B cell (primary cell): ENCODE results near the gene ZSWIM4. TPM values are rescaled to one million over a fixed set of nuclear protein-coding genes. Genes with fewer than 3 reads are reported as not detected.

ENCODE experiments used
- ATAC-seq: fragments of 200-7000 bp; cut with Tn5 transposase; one replicate; pipeline ENCODE4 v1.10.0; 2021; ENCODE audit warnings: low read depth, mild to moderate bottlenecking, moderate number of reproducible peaks, moderate library complexity
- CTCF ChIA-PET: fragments of 350-600 bp; sonication (Branson Sonifier 250); formaldehyde crosslinking; loops from one replicate; lab custom pipeline; 2021; ENCODE audit warnings: antibody characterized with exemption, inconsistent platforms; lab: Charles Lee
- POLR2A ChIA-PET: fragments of 350-600 bp; sonication (Branson Sonifier 250); formaldehyde crosslinking; loops from one replicate; lab custom pipeline; 2021; ENCODE audit warnings: antibody characterized with exemption; lab: Charles Lee
- DNase-seq: peaks from one replicate; pipeline ENCODE4 v3.0.0; 2013
- H2AFZ ChIP-seq: 2 replicates; pipeline ENCODE4 v1.6.1; 2012; ENCODE audit warnings: mild to moderate bottlenecking, low read depth, low read length; ENCODE audit not compliant: insufficient read depth, poor library complexity, severe bottlenecking
- H3K27ac ChIP-seq, 2 donors: 1 replicate in 1 of 2; 2 replicates in 1 of 2; pipeline ENCODE4 v1.5.1; 2012 to 2013; ENCODE audit warnings: low read length in 2 of 2, mild to moderate bottlenecking in 2 of 2, moderate library complexity in 1 of 2
- H3K27me3 ChIP-seq, 4 experiments: fragments of 200-600 bp in 1 of 4; sonication (generic) in 1 of 4; replicated peaks in 1 of 4; 1 replicate in 2 of 4; 2 replicates in 2 of 4; pipeline versions ENCODE4 v1.6.1 to v1.7.0; 2013 to 2016; ENCODE audit warnings: low read length in 3 of 4, mild to moderate bottlenecking in 2 of 4, mixed read lengths in 1 of 4, moderate library complexity in 1 of 4; ENCODE audit not compliant: insufficient read depth in 4 of 4, control insufficient read depth in 3 of 4; ENCODE audit errors: control extremely low read depth in 1 of 4
- H3K36me3 ChIP-seq, 2 experiments: replicated peaks in 1 of 2; 1 replicate in 1 of 2; 2 replicates in 1 of 2; pipeline versions ENCODE4 v1.6.1 to v1.7.1; 2013; ENCODE audit warnings: low read length in 1 of 2; ENCODE audit not compliant: insufficient read depth in 2 of 2, control insufficient read depth in 1 of 2; ENCODE audit errors: control extremely low read depth in 1 of 2, extremely low read depth in 1 of 2
- H3K4me1 ChIP-seq, 2 donors: fragments of 200-600 bp in 1 of 2; sonication (generic) in 1 of 2; 1 replicate in 1 of 2; 2 replicates in 1 of 2; pipeline versions ENCODE4 v1.5.1 to v1.6.1; 2013 to 2017; ENCODE audit warnings: low read length in 2 of 2; ENCODE audit not compliant: control insufficient read depth in 2 of 2, insufficient read depth in 2 of 2
- H3K4me2 ChIP-seq: replicated peaks from 2 replicates; pipeline ENCODE3; 2012; ENCODE audit warnings: mild to moderate bottlenecking, low read depth, low read length; ENCODE audit not compliant: poor library complexity, severe bottlenecking
- H3K4me3 ChIP-seq, 5 experiments: fragments of 200-600 bp in 1 of 5; sonication (generic) in 1 of 5; 1 replicate in 3 of 5; 2 replicates in 2 of 5; pipeline versions ENCODE4 v1.5.1 to v1.7.0; 2011 to 2016; ENCODE audit warnings: low read length in 4 of 5, mild to moderate bottlenecking in 4 of 5, low read depth in 2 of 5, control low read depth in 1 of 5, moderate library complexity in 1 of 5; ENCODE audit not compliant: insufficient read depth in 1 of 5; ENCODE audit errors: control extremely low read depth in 1 of 5, extremely low read depth in 1 of 5
- H3K79me2 ChIP-seq: fragments of 200-600 bp; sonication (generic); one replicate; pipeline ENCODE4 v1.6.0; 2016; ENCODE audit warnings: low read length; ENCODE audit not compliant: control insufficient read depth, insufficient read depth
- H3K9ac ChIP-seq: fragments of 200-600 bp; sonication (generic); 2 replicates; pipeline ENCODE4 v1.6.1; 2017; ENCODE audit warnings: mild to moderate bottlenecking, low read length, moderate library complexity
- H3K9me3 ChIP-seq, 3 donors: one replicate each; pipeline versions ENCODE4 v1.6.1 to v1.7.1; 2013; ENCODE audit warnings: low read length in 2 of 3; ENCODE audit not compliant: control insufficient read depth in 2 of 3, insufficient read depth in 1 of 3; ENCODE audit errors: control extremely low read depth in 1 of 3
- H4K20me1 ChIP-seq: 2 replicates; pipeline ENCODE4 v1.6.0; 2012; ENCODE audit warnings: mild to moderate bottlenecking, low read length; ENCODE audit not compliant: insufficient read depth, control insufficient read depth, poor library complexity, severe bottlenecking
- H3K27ac Mint-ChIP-seq: one replicate; pipeline ENCODE4 v1.8.0; 2021; ENCODE audit warnings: mixed read lengths
- H3K27me3 Mint-ChIP-seq: one replicate; pipeline ENCODE4 v1.8.0; 2021; ENCODE audit warnings: mixed read lengths
- H3K4me1 Mint-ChIP-seq: one replicate; pipeline ENCODE4 v1.8.0; 2021; ENCODE audit warnings: mixed read lengths
- H3K4me3 Mint-ChIP-seq: one replicate; pipeline ENCODE4 v1.8.0; 2021; ENCODE audit warnings: mixed read lengths
- H3K9me3 Mint-ChIP-seq: one replicate; pipeline ENCODE4 v1.8.0; 2022; ENCODE audit warnings: mixed read lengths; ENCODE audit not compliant: insufficient read depth
- CTCF ChIP-seq: fragments of 200-600 bp; IDR thresholded peaks from one replicate; pipeline ENCODE4 v1.8.0; 2022; ENCODE audit warnings: antibody characterized with exemption, mild to moderate bottlenecking
- EZH2 ChIP-seq: IDR thresholded peaks from 2 replicates; pipeline ENCODE4 v1.6.1; 2012; ENCODE audit warnings: borderline replicate concordance, low read depth, mild to moderate bottlenecking, moderate library complexity, low read length; ENCODE audit not compliant: insufficient read depth, poor library complexity, severe bottlenecking
- WGBS: methylation state at CpG from one replicate; pipeline ENCODE4 v1.1.5; 2013; ENCODE audit warnings: missing lambda C conversion rate; ENCODE audit not compliant: insufficient coverage; 5-methylcytosine and 5-hydroxymethylcytosine counted together
- intact Hi-C: fragments of 100-400 bp; cut with micrococcal nuclease; formaldehyde crosslinking; loops from one replicate; pipeline ENCODE4 v1.10.0; 2022
- polyA plus RNA-seq: library from polyadenylated mRNA; depleted of rRNA; stranded (reverse); fragments of >200 nt; gene quantifications from 2 replicates; pipeline ENCODE4 v1.2.3, GENCODE V29; 2012
- total RNA-seq, 2 donors: library from RNA; stranded (reverse); fragments of 120-200 nt in 1 of 2; gene quantifications; 1 replicate in 1 of 2; 2 replicates in 1 of 2; pipeline versions ENCODE4 v1.2.3 to v1.2.4, GENCODE V29; 2013 to 2022

ZSWIM4 gene
- total and polyA plus RNA-seq, 2 donors (not counting 1 experiment from before 2014, with no cell fraction given) = 2.6 to 10.6 TPM

GRCh38 chr19:13847407-13848339 is 52.4 kb downstream of the ZSWIM4 start:
- Mint-ChIP-seq H3K4me3 (peak overlapping the region; percentile 89), H3K4me1 (peaks cover 55% of the 10 kb centered on the region), H3K27me3 (no peaks in the 10 kb centered on the region), H3K9me3 (no peaks in the 10 kb centered on the region), H3K27ac (peak overlapping the region; percentile 99)
- ATAC-seq = peak; percentile 18
- Histone ChIP-seq H4K20me1 (no peaks in the 10 kb centered on the region), H3K27me3 (peaks cover 0 to 22% (median 0%) of the 10 kb centered on the region in 4 experiments), H3K36me3 (no peaks in the 10 kb centered on the region), H3K4me1 (peaks cover 47 to 59% of the 10 kb centered on the region in 2 donors), H3K9ac (peak overlapping the region; percentile 84), H3K4me2 (peak overlapping the region; percentile 97), H2AFZ (no peak overlapping the region), H3K27ac (peak overlapping the region; percentile 91 to 98), H3K79me2 (peaks cover 6% of the 10 kb centered on the region), H3K9me3 (no peaks in the 10 kb centered on the region), H3K4me3 (peak overlapping the region in 4 of 5 experiments; percentile 48 to 72 (median 50))
- ChIA-PET CTCF (interaction anchor here (1.3 to 4.1 kb wide), 4 partner anchors 9 to 63 kb away, joined by 3 to 35 read pairs (median 15); no protein-coding TSS in a partner anchor), POLR2A (interaction anchor here (0.6 to 2.8 kb wide), 9 partner anchors 11 to 695 kb away, joined by 3 to 45 read pairs (median 11); partner anchors contain the start of gene ZSWIM4)
- TF ChIP-seq CTCF (no peak), EZH2 (no peak)
- peak; percentile 89 for DNase-seq
- intact Hi-C loops = loop anchor here (2.0 to 5.0 kb wide), 3 partner anchors 15 to 745 kb away; partner anchors contain the start of gene LYL1
- under 1% methylated on average over 17 of the region's 47 CpGs for WGBS
